ENCODE data around the gene CDH4. TPM values are rescaled to one million over a fixed set of nuclear protein-coding genes. Genes with fewer than 3 reads are reported as not detected.
A peak's percentile ranks its signal among the peaks of the same experiment; 100 is the strongest.

CDH4 gene
- total RNA-seq, 1 donor from 2014 or later: 0.99 TPM

- Mint-ChIP-seq H3K27me3 (ENCODE audit: low read depth) (peaks cover 3% of the 10 kb centered on the region), H3K9me3 (ENCODE audit: low read depth) (no peaks in the 10 kb centered on the region), H3K4me1 (ENCODE audit: low read depth) (no peaks in the 10 kb centered on the region), H3K4me3 (ENCODE audit: unreplicated experiment) (no peak overlapping the region), H3K36me3 (ENCODE audit: low read depth) (no peaks in the 10 kb centered on the region), H3K27ac (ENCODE audit: unreplicated experiment) (no peak overlapping the region)
- TF ChIP-seq CTCF (IDR thresholded peaks at IDR 0.05): no peak
- no peak for DNase-seq (ENCODE audit: low spot score)
These were observed 470.2 kb downstream of the CDH4 start for GRCh38 chr20:61722146-61722678.

- TF ChIP-seq CTCF (IDR thresholded peaks at IDR 0.05): no peak
- DNase-seq (ENCODE audit: low spot score): no peak
- Mint-ChIP-seq H3K36me3 (ENCODE audit: low read depth) (no peaks in the 10 kb centered on the region), H3K4me1 (ENCODE audit: low read depth) (no peaks in the 10 kb centered on the region), H3K4me3 (ENCODE audit: unreplicated experiment) (no peak overlapping the region), H3K27ac (ENCODE audit: unreplicated experiment) (no peak overlapping the region), H3K27me3 (ENCODE audit: low read depth) (peaks cover 3% of the 10 kb centered on the region), H3K9me3 (ENCODE audit: low read depth) (no peaks in the 10 kb centered on the region)
These were observed 471.6 kb downstream of the CDH4 start for GRCh38 chr20:61723529-61724257.

GRCh38 chr20:61724376-61724775 lies 472.3 kb downstream of the CDH4 start:
- Mint-ChIP-seq H3K27ac (ENCODE audit: unreplicated experiment) (no peak overlapping the region), H3K27me3 (ENCODE audit: low read depth) (no peaks in the 10 kb centered on the region), H3K36me3 (ENCODE audit: low read depth) (no peaks in the 10 kb centered on the region), H3K9me3 (ENCODE audit: low read depth) (no peaks in the 10 kb centered on the region), H3K4me1 (ENCODE audit: low read depth) (peaks cover under 1% of the 10 kb centered on the region), H3K4me3 (ENCODE audit: unreplicated experiment) (no peak overlapping the region)
- peak; percentile 49 for DNase-seq (ENCODE audit: low spot score)
- peak; percentile 53 for TF ChIP-seq CTCF (IDR thresholded peaks at IDR 0.05)

GRCh38 chr20:61725145-61725544 lies 473.1 kb downstream of the CDH4 start:
- peaks cover 6% of the 10 kb centered on the region for H3K4me1 Mint-ChIP-seq (ENCODE audit: low read depth)
- no peak for TF ChIP-seq CTCF (IDR thresholded peaks at IDR 0.05)
- H3K27me3 Mint-ChIP-seq (ENCODE audit: low read depth): no peaks in the 10 kb centered on the region

GRCh38 chr20:61725966-61726365 lies 473.9 kb downstream of the CDH4 start:
- DNase-seq (ENCODE audit: low spot score): peak; percentile 81
- Mint-ChIP-seq H3K4me1 (ENCODE audit: low read depth) (peaks cover 6% of the 10 kb centered on the region), H3K36me3 (ENCODE audit: low read depth) (no peaks in the 10 kb centered on the region), H3K27me3 (ENCODE audit: low read depth) (no peaks in the 10 kb centered on the region), H3K4me3 (ENCODE audit: unreplicated experiment) (no peak overlapping the region), H3K27ac (ENCODE audit: unreplicated experiment) (no peak overlapping the region), H3K9me3 (ENCODE audit: low read depth) (no peaks in the 10 kb centered on the region)
- TF ChIP-seq CTCF (IDR thresholded peaks at IDR 0.05): no peak

More at GRCh38 chr20:61725145-61725544, 473.1 kb downstream of the CDH4 start:
- no peak overlapping the region for H3K4me3 Mint-ChIP-seq (ENCODE audit: unreplicated experiment)
- peak; percentile 80 for DNase-seq (ENCODE audit: low spot score)
- H3K9me3 Mint-ChIP-seq (ENCODE audit: low read depth): no peaks in the 10 kb centered on the region
- no peaks in the 10 kb centered on the region for H3K36me3 Mint-ChIP-seq (ENCODE audit: low read depth)
- H3K27ac Mint-ChIP-seq (ENCODE audit: unreplicated experiment): no peak overlapping the region
